Measurements from ENCODE around the gene FIBP. TPM values are rescaled to one million over a fixed set of nuclear protein-coding genes. Genes with fewer than 3 reads are reported as not detected.

Gene FIBP
- total and polyA plus RNA-seq, 4 donors = 47.1 to 77.2 (median 62.2) TPM

GRCh38 chr11:65907878-65908277 is 19.6 kb upstream of the FIBP start:
- Histone ChIP-seq H3K36me3 (ENCODE audit: control insufficient read depth in 4 of 4, insufficient read depth in 4 of 4, low read length in 4 of 4) (no peaks in the 10 kb centered on the region), H3K9ac (ENCODE audit: insufficient read depth in 1 of 2, low read length in 2 of 2) (no peak overlapping the region), H3K4me1 (ENCODE audit: control insufficient read depth in 5 of 5, insufficient read depth in 5 of 5, low read length in 5 of 5) (peaks cover 0 to 13% (median 5%) of the 10 kb centered on the region in 5 donors), H3K27me3 (ENCODE audit: control insufficient read depth in 3 of 3, insufficient read depth in 3 of 3, low read length in 2 of 3) (peaks cover 0 to 6% (median 6%) of the 10 kb centered on the region in 3 donors), H3K27ac (ENCODE audit: low read depth in 1 of 2, low read length in 1 of 2) (no peak overlapping the region), H3K4me3 (no peak overlapping the region), H3K9me3 (ENCODE audit: control insufficient read depth in 4 of 4, insufficient read depth in 3 of 4, low read length in 3 of 4) (no peaks in the 10 kb centered on the region)
- no peak for ATAC-seq (ENCODE audit: insufficient read depth, low FRiP score)
- 79 to 86% methylated on average over 6 of the region's 6 CpGs for WGBS, 2 donors
- no peak for DNase-seq
- no peak for TF ChIP-seq CTCF (IDR thresholded peaks at IDR 0.05; ENCODE audit: control extremely low read depth, extremely low read depth)

GRCh38 chr11:65906602-65907001 is 18.3 kb upstream of the FIBP start:
- no peak for TF ChIP-seq CTCF (IDR thresholded peaks at IDR 0.05; ENCODE audit: control extremely low read depth, extremely low read depth)
- Histone ChIP-seq H3K27me3 (ENCODE audit: control insufficient read depth in 3 of 3, insufficient read depth in 3 of 3, low read length in 2 of 3) (peaks cover 0 to 14% (median 6%) of the 10 kb centered on the region in 3 donors), H3K4me1 (ENCODE audit: control insufficient read depth in 5 of 5, insufficient read depth in 5 of 5, low read length in 5 of 5) (peaks cover 0 to 6% (median 5%) of the 10 kb centered on the region in 5 donors), H3K36me3 (ENCODE audit: control insufficient read depth in 4 of 4, insufficient read depth in 4 of 4, low read length in 4 of 4) (no peaks in the 10 kb centered on the region), H3K9me3 (ENCODE audit: control insufficient read depth in 4 of 4, insufficient read depth in 3 of 4, low read length in 3 of 4) (no peaks in the 10 kb centered on the region), H3K9ac (ENCODE audit: insufficient read depth in 1 of 2, low read length in 2 of 2) (no peak overlapping the region), H3K4me3 (no peak overlapping the region), H3K27ac (ENCODE audit: low read depth in 1 of 2, low read length in 1 of 2) (no peak overlapping the region)
- WGBS, 2 donors = 85 to 92% methylated on average over 5 of the region's 5 CpGs
- ATAC-seq (ENCODE audit: insufficient read depth, low FRiP score) (no peak), DNase-seq (no peak)

- no peak for ATAC-seq (ENCODE audit: insufficient read depth, low FRiP score)
- H3K4me1 ChIP-seq (ENCODE audit: control insufficient read depth in 5 of 5, insufficient read depth in 5 of 5, low read length in 5 of 5) = peaks cover 0 to 4% (median 0%) of the 10 kb centered on the region in 5 donors
- no peaks in the 10 kb centered on the region for H3K36me3 ChIP-seq (ENCODE audit: control insufficient read depth in 4 of 4, insufficient read depth in 4 of 4, low read length in 4 of 4)
- H3K27ac ChIP-seq (ENCODE audit: low read depth in 1 of 2, low read length in 1 of 2) = no peak overlapping the region
- no peaks in the 10 kb centered on the region for H3K9me3 ChIP-seq (ENCODE audit: control insufficient read depth in 4 of 4, insufficient read depth in 3 of 4, low read length in 3 of 4)
- DNase-seq = no peak
- H3K4me3 ChIP-seq = no peak overlapping the region
- 79 to 90% methylated on average over 8 of the region's 8 CpGs for WGBS, 2 donors
- TF ChIP-seq CTCF (IDR thresholded peaks at IDR 0.05; ENCODE audit: control extremely low read depth, extremely low read depth) = no peak
- H3K27me3 ChIP-seq (ENCODE audit: control insufficient read depth in 3 of 3, insufficient read depth in 3 of 3, low read length in 2 of 3) = peaks cover 0 to 35% (median 22%) of the 10 kb centered on the region in 3 donors
- H3K9ac ChIP-seq (ENCODE audit: insufficient read depth in 1 of 2, low read length in 2 of 2) = no peak overlapping the region
Observed at GRCh38 chr11:65903715-65904114, 15.4 kb upstream of the FIBP start.

- Histone ChIP-seq H3K27me3 (ENCODE audit: control insufficient read depth in 3 of 3, insufficient read depth in 3 of 3, low read length in 2 of 3) (peaks cover 0 to 39% (median 27%) of the 10 kb centered on the region in 3 donors), H3K9me3 (ENCODE audit: control insufficient read depth in 4 of 4, insufficient read depth in 3 of 4, low read length in 3 of 4) (no peaks in the 10 kb centered on the region), H3K9ac (ENCODE audit: insufficient read depth in 1 of 2, low read length in 2 of 2) (no peak overlapping the region), H3K36me3 (ENCODE audit: control insufficient read depth in 4 of 4, insufficient read depth in 4 of 4, low read length in 4 of 4) (no peaks in the 10 kb centered on the region), H3K4me3 (no peak overlapping the region), H3K4me1 (ENCODE audit: control insufficient read depth in 5 of 5, insufficient read depth in 5 of 5, low read length in 5 of 5) (peaks cover 0 to 4% (median 0%) of the 10 kb centered on the region in 5 donors), H3K27ac (ENCODE audit: low read depth in 1 of 2, low read length in 1 of 2) (peak overlapping the region in 1 of 2 donors; percentile 26)
- no peak for TF ChIP-seq CTCF (IDR thresholded peaks at IDR 0.05; ENCODE audit: control extremely low read depth, extremely low read depth)
- WGBS, 2 donors = 18 to 25% methylated on average over 5 of the region's 5 CpGs
- DNase-seq (no peak), ATAC-seq (ENCODE audit: insufficient read depth, low FRiP score) (no peak)
Observed at GRCh38 chr11:65903068-65903481, 14.8 kb upstream of the FIBP start.

Data from lung (tissue), 12 donors.